ENCODE data around the gene DCUN1D1. TPM values are rescaled to one million over a fixed set of nuclear protein-coding genes. Genes with fewer than 3 reads are reported as not detected.

DCUN1D1 gene
- total and polyA plus RNA-seq, 2 of the 8 experiments (the other 6 are each of a cell fraction or from before 2014, with no cell fraction given): 6.8 to 70.3 TPM

- no peak overlapping the region for H3K4me2 ChIP-seq (ENCODE audit: insufficient read depth in 1 of 2, low read depth in 2 of 2, low read length in 2 of 2)
- no peak overlapping the region for H2BK5ac ChIP-seq (ENCODE audit: low read depth, low read length)
- H3K9ac ChIP-seq (replicated peaks in 1 of 4; ENCODE audit: extremely low read depth in 1 of 4, low read depth in 3 of 4, low read length in 3 of 4): no peak overlapping the region
- H2BK12ac ChIP-seq (ENCODE audit: low read depth, low read length): no peak overlapping the region
- H3K27me3 ChIP-seq (replicated peaks in 1 of 4; ENCODE audit: control insufficient read depth in 3 of 4, extremely low read depth in 1 of 4, insufficient read depth in 3 of 4, low read length in 3 of 4): no peaks in the 10 kb centered on the region
- peaks cover 3% of the 10 kb centered on the region for H3K79me1 ChIP-seq (ENCODE audit: low read depth, low read length)
- H3K79me2 ChIP-seq (ENCODE audit: control insufficient read depth in 1 of 2, insufficient read depth in 2 of 2, low read length in 2 of 2): peaks cover 0 to 92% of the 10 kb centered on the region in 2 experiments; a peak in 3 of 4 replicates
- H2BK120ac ChIP-seq (replicated peaks; ENCODE audit: low read depth, low read length): no peak overlapping the region
- no peak overlapping the region for H2BK15ac ChIP-seq (ENCODE audit: low read length)
- no peaks in the 10 kb centered on the region for H3K23me2 ChIP-seq (ENCODE audit: low read depth, low read length)
- H2AK5ac ChIP-seq (ENCODE audit: low read depth, low read length): no peak overlapping the region
- H2AFZ ChIP-seq (ENCODE audit: low read length): no peak overlapping the region
- ChIA-PET CTCF (ENCODE audit: partially characterized antibody) (interaction anchor here (1.6 to 1.9 kb wide), 2 partner anchors 9 to 12 kb away, joined by 4 read pairs; no protein-coding TSS in a partner anchor), POLR2A (ENCODE audit: partially characterized antibody) (interaction anchor here (1.7 kb wide), 1 partner anchor 12 kb away, joined by 3 read pairs; no protein-coding TSS in a partner anchor)
- peaks cover 0 to 2% of the 10 kb centered on the region in 2 experiments for H4K20me1 ChIP-seq (replicated peaks in 1 of 2; ENCODE audit: control insufficient read depth in 1 of 2, insufficient read depth in 2 of 2, low read length in 2 of 2)
- H3K56ac ChIP-seq (replicated peaks; ENCODE audit: insufficient read length, low read depth, low read length): no peak overlapping the region
- H3K4me1 ChIP-seq (replicated peaks in 1 of 4; ENCODE audit: control insufficient read depth in 3 of 4, insufficient read depth in 4 of 4, low read length in 3 of 4): peaks cover 0 to 3% (median 1%) of the 10 kb centered on the region in 4 experiments; a peak in 4 of 7 replicates
- H3K27ac ChIP-seq (ENCODE audit: low read depth, low read length): no peak overlapping the region
- H3K23ac ChIP-seq (ENCODE audit: insufficient read length): no peak overlapping the region
- H4K5ac ChIP-seq (ENCODE audit: insufficient read length, low read depth, low read length): no peak overlapping the region
- no peak overlapping the region for H3K18ac ChIP-seq (ENCODE audit: extremely low read depth, low read length)
- H3K9me3 ChIP-seq (ENCODE audit: insufficient read depth in 2 of 2, low read depth in 1 of 2, low read length in 1 of 2): no peaks in the 10 kb centered on the region
- FAIRE-seq (no peak), DNase-seq (ENCODE audit: low read depth in 1 of 2, low spot score in 2 of 2) (no peak)
- no peak overlapping the region for H2BK20ac ChIP-seq (ENCODE audit: low read length)
- H3K36me3 ChIP-seq (ENCODE audit: control insufficient read depth in 2 of 4, insufficient read depth in 4 of 4, low read length in 3 of 4): no peaks in the 10 kb centered on the region; a peak in 1 of 8 replicates
- H3K14ac ChIP-seq (ENCODE audit: insufficient read length): no peak overlapping the region
- H4K8ac ChIP-seq (ENCODE audit: extremely low read depth, insufficient read depth, low read length): no peak overlapping the region
- no peak overlapping the region for H4K91ac ChIP-seq (replicated peaks; ENCODE audit: insufficient read length, low read length)
- H3K4ac ChIP-seq (replicated peaks; ENCODE audit: insufficient read length, low read depth, low read length): no peak overlapping the region
- H3K4me3 ChIP-seq (ENCODE audit: extremely low read depth in 1 of 4, insufficient read depth in 2 of 4, low read depth in 3 of 4, low read length in 4 of 4): no peak overlapping the region
- no peak for TF ChIP-seq RNF2 (IDR thresholded peaks at IDR 0.05; ENCODE audit: borderline replicate concordance, low read depth, low read length, missing control alignments, poor library complexity, severe bottlenecking)
- no peak for TF ChIP-seq KDM5A (IDR thresholded peaks at IDR 0.05; ENCODE audit: low read length)
- TF ChIP-seq CHD1 (IDR thresholded peaks at IDR 0.05; ENCODE audit: low read depth, low read length): no peak
- no peak for TF ChIP-seq TAF7 (optimal IDR thresholded peaks at IDR 0.05; ENCODE audit: borderline replicate concordance, low read depth, low read length)
- TF ChIP-seq EZH2 (IDR thresholded peaks at IDR 0.05; ENCODE audit: low read depth, low read length, severe bottlenecking): no peak
- no peak for TF ChIP-seq NANOG (IDR thresholded peaks at IDR 0.05; ENCODE audit: insufficient read depth, low read depth, low read length, poor library complexity, severe bottlenecking)
- TF ChIP-seq POLR2AphosphoS5 (IDR thresholded peaks at IDR 0.05; ENCODE audit: low read depth, low read length): no peak
- TF ChIP-seq ATF2 (IDR thresholded peaks at IDR 0.05; ENCODE audit: low read length): no peak
- no peak for TF ChIP-seq YY1 (IDR thresholded peaks at IDR 0.05; ENCODE audit: low read depth, low read length)
- no peak for TF ChIP-seq KDM1A (IDR thresholded peaks at IDR 0.05; ENCODE audit: borderline replicate concordance, low read length)
- no peak for TF ChIP-seq RFX5 (IDR thresholded peaks at IDR 0.05; ENCODE audit: borderline replicate concordance, low read depth, low read length)
Observed at GRCh38 chr3:182969277-182969676, 11.1 kb downstream of the DCUN1D1 start.
